ENCODE results near the gene TRIM56. TPM values are rescaled to one million over a fixed set of nuclear protein-coding genes. Genes with fewer than 3 reads are reported as not detected.
"Not testable (repeated sequence)": the region's sequence is repeated elsewhere in the genome, so short reads cannot be mapped to it uniquely, and the experiment has no call there.

Gene TRIM56
- total and polyA plus RNA-seq, 11 donors = 7.9 to 37.4 (median 13.8) TPM

DNA sequence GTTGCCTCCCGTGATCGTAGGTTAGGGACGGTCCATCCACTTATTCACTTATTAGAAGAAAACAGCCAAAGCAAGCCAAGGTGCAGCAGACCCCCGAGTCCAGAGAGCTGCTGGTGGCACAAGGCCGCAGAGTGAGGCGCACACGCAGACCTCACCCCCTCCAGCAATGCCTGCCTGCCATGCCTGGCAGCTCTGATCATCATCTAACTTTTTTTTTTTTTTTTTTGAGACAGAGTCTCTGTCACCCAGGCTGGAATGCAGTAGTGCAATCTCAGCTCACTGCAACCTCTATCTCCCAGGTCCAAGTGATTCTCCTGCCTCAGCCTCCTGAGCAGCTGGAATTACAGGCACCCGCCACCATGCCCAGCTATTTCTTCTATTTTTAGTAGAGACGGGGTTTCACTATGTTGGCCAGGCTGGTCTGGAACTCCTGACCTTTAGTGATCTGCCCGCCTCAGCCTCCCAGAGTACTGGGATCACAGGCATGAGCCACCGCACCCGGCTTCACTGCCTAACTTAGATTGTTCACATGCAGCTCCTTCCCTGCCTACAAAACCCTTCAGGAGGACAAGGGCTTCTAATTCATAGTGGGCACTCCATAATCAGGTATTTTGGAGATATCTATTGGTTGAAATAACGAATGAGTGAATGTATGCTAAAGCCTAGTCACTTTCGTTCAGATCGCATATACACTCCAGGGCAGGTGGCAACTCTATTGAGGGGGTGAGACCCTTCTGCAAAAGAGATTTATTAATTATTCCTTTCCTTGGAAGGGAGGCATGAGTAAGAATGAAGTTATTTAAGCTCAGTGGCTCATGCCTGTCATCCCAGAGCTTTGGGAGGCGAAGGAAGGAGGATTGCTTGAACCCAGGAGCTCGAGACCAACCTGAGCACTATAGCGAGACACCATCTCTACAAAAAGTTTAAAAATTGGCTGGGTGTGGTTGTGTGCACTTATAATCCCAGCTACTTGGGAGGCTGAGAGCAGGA, 15.9 kb downstream of the TRIM56 start:
- H3K36me3 ChIP-seq = no peaks in the 10 kb centered on the region
- no peaks in the 10 kb centered on the region for H3K9me3 ChIP-seq
- TF ChIP-seq, protein P1, sequence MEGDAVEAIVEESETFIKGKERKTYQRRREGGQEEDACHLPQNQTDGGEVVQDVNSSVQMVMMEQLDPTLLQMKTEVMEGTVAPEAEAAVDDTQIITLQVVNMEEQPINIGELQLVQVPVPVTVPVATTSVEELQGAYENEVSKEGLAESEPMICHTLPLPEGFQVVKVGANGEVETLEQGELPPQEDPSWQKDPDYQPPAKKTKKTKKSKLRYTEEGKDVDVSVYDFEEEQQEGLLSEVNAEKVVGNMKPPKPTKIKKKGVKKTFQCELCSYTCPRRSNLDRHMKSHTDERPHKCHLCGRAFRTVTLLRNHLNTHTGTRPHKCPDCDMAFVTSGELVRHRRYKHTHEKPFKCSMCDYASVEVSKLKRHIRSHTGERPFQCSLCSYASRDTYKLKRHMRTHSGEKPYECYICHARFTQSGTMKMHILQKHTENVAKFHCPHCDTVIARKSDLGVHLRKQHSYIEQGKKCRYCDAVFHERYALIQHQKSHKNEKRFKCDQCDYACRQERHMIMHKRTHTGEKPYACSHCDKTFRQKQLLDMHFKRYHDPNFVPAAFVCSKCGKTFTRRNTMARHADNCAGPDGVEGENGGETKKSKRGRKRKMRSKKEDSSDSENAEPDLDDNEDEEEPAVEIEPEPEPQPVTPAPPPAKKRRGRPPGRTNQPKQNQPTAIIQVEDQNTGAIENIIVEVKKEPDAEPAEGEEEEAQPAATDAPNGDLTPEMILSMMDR (IDR thresholded peaks at IDR 0.05) = no peak
- no peak for TF ChIP-seq POLR2A (IDR thresholded peaks at IDR 0.05)
- H3K27me3 ChIP-seq = no peaks in the 10 kb centered on the region
- 90 to 94% (median 91%) methylated on average over 18 of the region's 18 CpGs for WGBS, 4 donors
- H3K27ac ChIP-seq = peak overlapping the region in 7 of 12 donors; percentile 34 to 80 (median 64)
- H3K4me3 ChIP-seq = no peak overlapping the region
- intact Hi-C loops (cut with DNase I) = loop anchor here in 1 of 10 donors (1.0 kb wide), 1 partner anchor 16 kb away; the partner anchor contains the start of gene TRIM56
- ATAC-seq = no peak
- H3K4me1 ChIP-seq = peaks cover 0 to 44% (median 21%) of the 10 kb centered on the region in 12 donors
- DNase-seq = no peak

DNA sequence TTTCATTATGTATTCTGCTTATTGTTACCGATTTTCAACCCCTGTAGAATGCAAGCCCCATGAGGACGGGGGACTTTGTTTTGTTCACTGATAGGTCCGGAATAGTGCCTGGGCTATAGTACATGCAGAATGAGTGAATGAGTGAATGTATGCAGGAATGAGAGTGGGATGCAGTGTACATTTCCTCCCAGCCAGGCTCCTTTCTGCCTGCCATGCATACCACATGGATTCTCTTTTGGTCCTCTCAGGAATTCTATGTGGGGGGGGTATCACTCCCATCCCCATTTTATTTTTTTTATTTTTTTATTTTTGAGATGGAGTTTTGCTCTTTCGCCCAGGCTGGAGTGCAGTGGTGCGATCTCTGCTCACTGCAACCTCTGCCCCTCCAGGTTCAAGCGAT, 16.7 kb downstream of the TRIM56 start:
- no peaks in the 10 kb centered on the region for H3K36me3 ChIP-seq
- WGBS, 4 donors = 89 to 93% (median 92%) methylated on average over 6 of the region's 6 CpGs
- ATAC-seq (no peak), DNase-seq (no peak)
- TF ChIP-seq, protein P1 (IDR thresholded peaks at IDR 0.05) = no peak
- TF ChIP-seq POLR2A (IDR thresholded peaks at IDR 0.05) = no peak
- peaks cover 0 to 44% (median 21%) of the 10 kb centered on the region in 12 donors for H3K4me1 ChIP-seq
- H3K9me3 ChIP-seq = no peaks in the 10 kb centered on the region
- no peak overlapping the region for H3K27ac ChIP-seq
- intact Hi-C loops (cut with DNase I) = no loop called here
- no peaks in the 10 kb centered on the region for H3K27me3 ChIP-seq
- H3K4me3 ChIP-seq = no peak overlapping the region

DNA sequence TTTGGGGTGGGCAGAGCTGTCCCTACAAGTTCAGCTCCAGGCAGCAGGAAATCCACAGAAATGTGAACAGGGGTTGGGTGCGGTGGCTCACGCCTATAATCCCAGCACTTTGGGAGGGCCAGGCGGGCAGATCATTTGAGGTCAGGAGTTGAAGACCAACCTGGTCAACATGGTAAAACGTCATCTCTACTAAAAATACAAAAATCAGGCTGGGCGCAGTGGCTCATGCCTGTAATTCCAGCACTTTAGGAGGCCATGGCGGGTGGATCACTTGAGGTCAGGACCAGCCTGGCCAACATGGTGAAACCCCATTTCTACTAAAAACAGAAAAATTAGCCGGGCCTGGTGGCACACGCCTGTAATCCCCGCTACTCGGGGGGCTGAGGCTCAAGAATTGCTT, 18.4 kb downstream of the TRIM56 start:
- 84 to 93% (median 90%) methylated on average over 9 to 10 of the region's 10 CpGs for WGBS, 4 donors
- H3K9me3 ChIP-seq; ATAC-seq; intact Hi-C loops (cut with DNase I); H3K27me3 ChIP-seq; DNase-seq; H3K36me3 ChIP-seq; H3K27ac ChIP-seq; H3K4me3 ChIP-seq: not testable (repeated sequence)
- peaks cover 6 to 54% (median 27%) of the 10 kb centered on the region in 12 donors for H3K4me1 ChIP-seq

DNA sequence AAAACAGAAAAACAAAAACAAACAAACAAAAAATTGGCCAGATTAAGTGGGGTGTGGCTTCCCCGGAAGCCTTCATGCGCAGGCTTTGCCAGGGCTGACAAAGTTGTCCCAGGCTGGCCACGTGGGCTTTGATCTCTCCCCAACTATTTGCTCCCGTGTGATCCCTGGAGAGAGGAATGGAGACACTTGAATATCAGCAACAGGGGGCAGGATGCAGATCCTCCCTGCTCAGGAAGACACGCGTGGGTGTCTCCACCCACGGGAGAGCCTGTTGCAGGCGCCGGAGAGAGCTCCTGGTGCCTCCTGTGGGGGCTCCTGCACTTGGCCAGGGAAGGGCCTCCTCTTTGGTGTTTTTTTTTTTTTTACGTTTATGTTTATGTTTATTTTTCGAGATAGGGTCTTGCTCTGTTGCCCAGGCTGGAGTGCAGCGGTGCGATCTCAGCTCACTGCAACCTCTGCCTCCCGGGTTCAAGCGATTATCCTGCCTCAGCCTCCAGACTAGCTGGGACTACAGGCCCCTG, 19.0 kb downstream of the TRIM56 start:
- WGBS, 4 donors = 63 to 70% (median 69%) methylated on average over 15 of the region's 15 CpGs
- ATAC-seq = no peak
- no peak for TF ChIP-seq POLR2A (IDR thresholded peaks at IDR 0.05)
- TF ChIP-seq, protein P1 (IDR thresholded peaks at IDR 0.05) = no peak

More for the DNA sequence above, 19.0 kb downstream of the TRIM56 start:
- intact Hi-C loops (cut with DNase I) = no loop called here
- H3K4me1 ChIP-seq = peaks cover 6 to 55% (median 28%) of the 10 kb centered on the region in 12 donors
- no peak overlapping the region for H3K27ac ChIP-seq
- H3K9me3 ChIP-seq = no peaks in the 10 kb centered on the region
- DNase-seq = peak in 1 of 5 donors; percentile 47
- no peaks in the 10 kb centered on the region for H3K27me3 ChIP-seq
- H3K36me3 ChIP-seq = no peaks in the 10 kb centered on the region
- no peak overlapping the region for H3K4me3 ChIP-seq

Data from heart left ventricle (tissue), 16 donors.